ENCODE results near the gene EPHA2.
"Not testable (repeated sequence)": the region's sequence is repeated elsewhere in the genome, so short reads cannot be mapped to it uniquely, and the experiment has no call there.

Gene EPHA2

GRCh38 chr1:16183765-16184556 lies 28.1 kb upstream of the EPHA2 start:
- no peak for DNase-seq

- DNase-seq: no peak
These were observed 27.3 kb upstream of the EPHA2 start for GRCh38 chr1:16183179-16183578.

- DNase-seq: no peak
These were observed 26.2 kb upstream of the EPHA2 start for GRCh38 chr1:16181887-16182719.

DNA sequence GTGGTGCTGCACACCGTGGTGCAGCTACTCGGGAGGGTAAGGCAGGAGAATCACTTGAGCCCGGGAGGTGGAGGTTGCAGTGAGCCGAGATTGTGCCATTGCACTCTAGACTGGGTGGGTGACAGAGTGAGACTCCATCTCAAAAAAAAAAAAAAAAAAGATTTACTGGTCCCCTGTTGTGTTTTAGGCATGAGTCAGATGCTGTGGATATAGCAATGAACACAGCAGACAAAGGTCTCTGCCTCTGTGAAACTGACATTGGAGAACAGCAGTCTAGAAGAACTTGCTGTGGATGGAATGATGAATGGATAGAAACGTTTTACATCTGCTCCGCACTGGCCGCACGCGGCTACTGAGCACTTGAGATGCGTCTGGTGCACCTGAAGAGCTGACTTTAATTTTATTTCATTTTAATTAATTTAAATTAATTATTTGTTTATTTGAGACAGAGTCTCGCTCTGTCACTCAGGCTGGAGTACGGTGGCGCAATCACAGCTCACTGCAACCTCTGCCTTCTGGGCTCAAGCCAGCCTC lies 24.5 kb upstream of the EPHA2 start:
- no peak for DNase-seq

- no peak for DNase-seq
These were observed 23.0 kb upstream of the EPHA2 start for GRCh38 chr1:16178596-16179497.

GRCh38 chr1:16177306-16177705 lies 21.4 kb upstream of the EPHA2 start:
- DNase-seq: no peak

- DNase-seq: no peak
These were observed 20.8 kb upstream of the EPHA2 start for GRCh38 chr1:16176653-16177052.

DNA sequence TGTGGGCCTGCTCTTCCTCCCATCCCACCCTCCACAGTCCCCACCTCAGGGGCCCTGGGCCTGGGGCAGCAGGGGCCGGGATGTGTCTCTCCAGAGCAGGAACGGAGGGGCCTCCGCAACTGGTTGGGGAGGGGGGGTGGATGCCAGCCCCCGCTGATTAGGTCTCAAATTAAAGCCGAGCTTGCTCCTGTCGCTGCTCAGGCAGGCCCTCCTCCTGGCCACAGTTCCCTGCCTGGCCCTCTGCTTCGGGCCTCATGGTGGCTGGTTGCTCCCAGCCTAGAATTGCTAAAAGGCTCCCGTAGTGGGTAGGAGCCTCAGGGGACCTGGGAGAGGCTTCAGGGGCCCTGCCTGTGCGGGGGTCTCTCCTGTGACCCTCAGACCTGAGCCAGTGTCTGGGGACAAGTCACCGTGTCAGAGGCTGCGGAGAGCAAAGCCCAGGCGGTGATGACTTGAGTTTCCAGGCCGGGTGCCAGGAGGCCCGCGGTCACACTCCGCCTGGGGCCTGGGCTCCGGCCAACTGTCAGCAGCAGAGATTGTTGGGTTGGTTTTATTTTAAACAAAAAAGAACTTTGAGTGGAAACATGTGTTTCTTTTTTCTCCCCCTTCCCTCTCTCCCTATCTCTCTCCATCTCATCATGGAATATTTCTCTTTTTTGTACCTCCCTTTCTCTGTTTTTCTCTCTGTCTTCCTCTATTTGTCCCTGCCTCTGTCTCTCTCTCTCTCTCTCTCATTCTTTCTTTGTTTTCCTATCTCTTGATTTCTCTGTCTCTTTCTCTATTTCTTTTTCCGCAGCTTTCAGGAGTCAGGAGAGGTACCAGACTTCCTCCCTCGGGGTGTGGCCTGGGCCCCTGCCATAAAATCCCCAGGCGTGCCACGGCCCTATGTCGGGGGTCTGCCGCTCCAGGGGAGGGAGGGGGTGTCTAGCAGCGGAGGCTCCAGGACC lies 20.0 kb upstream of the EPHA2 start:
- DNase-seq: no peak

DNA sequence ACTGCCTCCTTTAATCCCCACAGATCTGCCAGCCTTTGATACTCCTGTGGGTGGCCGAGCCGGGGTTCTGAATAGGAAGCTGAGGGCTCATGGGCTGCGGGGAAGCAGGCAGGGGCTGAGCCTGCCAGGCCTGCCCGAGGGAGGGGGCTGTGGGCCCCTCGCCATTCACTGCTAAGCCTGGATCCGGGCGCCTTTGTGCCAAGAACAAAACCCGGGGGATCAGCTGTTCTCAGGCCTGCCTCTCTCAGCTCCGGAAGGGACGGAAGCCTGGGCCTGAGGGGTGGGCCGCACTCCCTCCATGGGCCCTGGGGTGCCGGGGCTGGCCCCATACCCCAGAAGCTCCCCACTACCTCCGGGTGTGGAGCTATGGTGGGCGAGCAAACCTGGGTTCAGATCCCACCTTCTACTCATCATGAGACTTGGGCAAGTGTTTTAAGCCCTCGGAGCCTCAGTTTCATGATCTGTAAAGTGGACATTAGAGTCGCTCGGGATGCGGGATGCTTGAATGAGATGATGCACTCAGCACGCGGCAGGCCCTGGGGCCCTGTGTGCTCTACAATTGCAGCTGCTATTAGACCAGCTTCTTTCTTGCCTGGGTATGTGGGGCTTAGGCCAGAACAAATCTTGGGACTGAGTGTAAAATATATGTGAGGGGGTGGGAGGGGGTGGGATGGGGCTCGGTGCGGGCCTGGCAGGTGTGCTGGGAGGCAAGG lies 19.2 kb upstream of the EPHA2 start:
- DNase-seq: no peak

GRCh38 chr1:16174261-16174868 lies 18.5 kb upstream of the EPHA2 start:
- no peak for DNase-seq

- no peak for DNase-seq
These were observed 17.8 kb upstream of the EPHA2 start for GRCh38 chr1:16173447-16174260.

DNA sequence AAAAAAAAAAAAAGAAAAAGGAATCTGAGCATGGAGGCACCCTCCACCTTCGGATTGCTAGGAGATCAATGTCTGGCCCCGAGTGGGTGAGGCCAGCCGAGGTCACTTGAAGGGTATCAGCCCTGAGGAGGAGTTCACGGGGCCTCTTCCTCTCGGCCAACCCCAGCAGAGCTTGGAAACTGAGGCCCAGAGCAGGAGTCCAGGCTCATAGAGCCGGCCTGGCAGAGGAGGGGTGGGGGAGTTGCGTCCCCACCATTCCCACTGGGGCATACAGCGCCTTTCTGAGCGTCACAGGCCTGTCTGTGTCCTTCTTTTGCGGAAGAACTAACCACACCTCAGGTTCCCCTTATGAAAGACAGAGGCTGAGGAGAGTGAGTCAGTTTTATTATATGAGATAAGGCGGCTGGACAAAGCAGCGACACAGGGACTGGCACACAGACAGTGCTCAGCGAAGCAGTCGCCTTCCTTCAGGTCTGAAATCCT lies 17.1 kb upstream of the EPHA2 start:
- no peak for DNase-seq

DNA sequence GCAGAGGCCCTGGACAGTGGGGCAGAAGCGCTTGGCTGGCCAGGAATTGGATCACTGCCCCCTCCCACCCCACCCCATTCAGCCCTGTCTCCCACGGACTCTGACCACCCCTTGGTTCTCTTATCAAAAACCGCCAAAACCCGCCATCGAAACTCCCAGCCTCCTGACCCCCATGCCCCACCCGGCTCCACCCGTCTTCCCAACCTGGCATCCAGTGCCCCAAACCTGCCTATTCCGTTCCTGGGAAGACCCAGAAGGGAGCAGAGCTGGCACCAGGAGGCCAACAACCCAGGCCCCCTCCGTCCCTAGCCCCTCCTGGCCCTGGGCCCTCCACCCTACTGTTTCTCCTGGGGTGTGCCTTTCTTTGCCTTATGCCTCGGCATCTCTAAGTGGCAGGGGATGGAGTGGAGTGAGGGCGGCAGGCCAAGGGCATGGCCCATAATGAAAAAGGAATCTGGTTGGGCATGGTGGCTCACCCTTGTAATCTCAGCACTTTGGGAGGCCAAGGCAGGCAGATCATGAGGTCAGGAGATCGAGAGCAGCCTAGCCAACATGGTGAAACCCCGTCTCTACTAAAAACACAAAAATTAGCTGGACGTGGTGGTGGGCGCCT lies 16.5 kb upstream of the EPHA2 start:
- no peak for DNase-seq

GRCh38 chr1:16171314-16172151 lies 15.7 kb upstream of the EPHA2 start:
- no peak for DNase-seq

DNA sequence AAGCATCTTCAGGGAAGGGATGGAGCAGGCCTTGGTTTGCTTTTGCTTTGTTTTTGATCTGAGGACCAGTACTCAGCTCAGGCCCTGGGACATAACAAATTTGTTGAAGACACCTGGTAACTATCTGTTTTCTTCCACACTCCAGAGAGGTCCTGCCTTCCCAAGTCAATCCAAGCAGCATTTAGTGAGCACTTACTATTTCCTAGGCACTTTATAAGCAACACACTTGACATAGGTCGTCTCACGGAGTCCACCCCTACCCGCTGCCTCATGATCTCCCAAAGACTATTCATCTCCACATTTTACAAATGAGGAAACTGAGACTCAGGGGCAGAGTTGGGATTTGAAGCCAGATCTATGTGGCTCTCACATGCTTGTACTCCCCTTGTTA lies 14.4 kb upstream of the EPHA2 start:
- DNase-seq: no peak

GRCh38 chr1:16168622-16169360 lies 12.9 kb upstream of the EPHA2 start:
- no peak for DNase-seq

- not testable (repeated sequence) for DNase-seq
These were observed 12.3 kb upstream of the EPHA2 start for GRCh38 chr1:16168144-16168495.

All from effector CD8-positive, alpha-beta T cell (primary cell).